ENCODE measurements around the gene HMCN1.
A peak's percentile ranks its signal among the peaks of the same experiment; 100 is the strongest.

The HMCN1 gene

GRCh38 chr1:185735701-185736064 is 1.5 kb downstream of the HMCN1 start:
- no peaks in the 10 kb centered on the region for H3K27me3 ChIP-seq (ENCODE audit: control insufficient read depth, insufficient read depth, low read length, poor library complexity, severe bottlenecking)
- H3K36me3 ChIP-seq (ENCODE audit: control insufficient read depth, insufficient read depth, low read length): no peaks in the 10 kb centered on the region
- H3K27ac ChIP-seq (ENCODE audit: insufficient read depth, low read depth, low read length, poor library complexity, severe bottlenecking): no peak overlapping the region
- H3K9me3 ChIP-seq (ENCODE audit: control insufficient read depth, low read length): no peaks in the 10 kb centered on the region
- peak overlapping the region; percentile 52 for H3K4me3 ChIP-seq (ENCODE audit: insufficient read depth, low read depth, low read length)
- no peaks in the 10 kb centered on the region for H3K4me1 ChIP-seq (ENCODE audit: control insufficient read depth, insufficient read depth, low read length)
- WGBS, 2 experiments: 58 to 66% methylated on average over 2 to 3 of the region's 3 CpGs

GRCh38 chr1:185739967-185740366 is 5.8 kb downstream of the HMCN1 start:
- peaks cover 2% of the 10 kb centered on the region for H3K9me3 ChIP-seq (ENCODE audit: control insufficient read depth, low read length)
- 89 to 95% methylated on average over 2 of the region's 2 CpGs for WGBS, 2 experiments
- no peaks in the 10 kb centered on the region for H3K4me1 ChIP-seq (ENCODE audit: control insufficient read depth, insufficient read depth, low read length)
- H3K4me3 ChIP-seq (ENCODE audit: insufficient read depth, low read depth, low read length): no peak overlapping the region
- no peaks in the 10 kb centered on the region for H3K36me3 ChIP-seq (ENCODE audit: control insufficient read depth, insufficient read depth, low read length)
- H3K27me3 ChIP-seq (ENCODE audit: control insufficient read depth, insufficient read depth, low read length, poor library complexity, severe bottlenecking): no peaks in the 10 kb centered on the region
- no peak overlapping the region for H3K27ac ChIP-seq (ENCODE audit: insufficient read depth, low read depth, low read length, poor library complexity, severe bottlenecking)

- H3K27me3 ChIP-seq (ENCODE audit: control insufficient read depth, insufficient read depth, low read length, poor library complexity, severe bottlenecking): no peaks in the 10 kb centered on the region
- no peak overlapping the region for H3K27ac ChIP-seq (ENCODE audit: insufficient read depth, low read depth, low read length, poor library complexity, severe bottlenecking)
- no peak overlapping the region for H3K4me3 ChIP-seq (ENCODE audit: insufficient read depth, low read depth, low read length)
- no peaks in the 10 kb centered on the region for H3K36me3 ChIP-seq (ENCODE audit: control insufficient read depth, insufficient read depth, low read length)
- peaks cover 2% of the 10 kb centered on the region for H3K9me3 ChIP-seq (ENCODE audit: control insufficient read depth, low read length)
- H3K4me1 ChIP-seq (ENCODE audit: control insufficient read depth, insufficient read depth, low read length): no peaks in the 10 kb centered on the region
- WGBS, 2 experiments: 91 to 97% methylated on average over 3 of the region's 3 CpGs
These were observed 7.4 kb downstream of the HMCN1 start for GRCh38 chr1:185741551-185741950.

- no peaks in the 10 kb centered on the region for H3K27me3 ChIP-seq (ENCODE audit: control insufficient read depth, insufficient read depth, low read length, poor library complexity, severe bottlenecking)
These were observed 8.2 kb downstream of the HMCN1 start for GRCh38 chr1:185742403-185742802.

GRCh38 chr1:185745165-185745564 is 11.0 kb downstream of the HMCN1 start:
- H3K36me3 ChIP-seq (ENCODE audit: control insufficient read depth, insufficient read depth, low read length): no peaks in the 10 kb centered on the region
- H3K4me1 ChIP-seq (ENCODE audit: control insufficient read depth, insufficient read depth, low read length): no peaks in the 10 kb centered on the region
- H3K4me3 ChIP-seq (ENCODE audit: insufficient read depth, low read depth, low read length): no peak overlapping the region
- H3K27ac ChIP-seq (ENCODE audit: insufficient read depth, low read depth, low read length, poor library complexity, severe bottlenecking): no peak overlapping the region
- peaks cover 2% of the 10 kb centered on the region for H3K9me3 ChIP-seq (ENCODE audit: control insufficient read depth, low read length)
- no peaks in the 10 kb centered on the region for H3K27me3 ChIP-seq (ENCODE audit: control insufficient read depth, insufficient read depth, low read length, poor library complexity, severe bottlenecking)
- WGBS, 2 experiments: 95 to 97% methylated on average over 3 to 4 of the region's 4 CpGs

More at GRCh38 chr1:185742403-185742802, 8.2 kb downstream of the HMCN1 start:
- Histone ChIP-seq H3K36me3 (ENCODE audit: control insufficient read depth, insufficient read depth, low read length) (no peaks in the 10 kb centered on the region), H3K9me3 (ENCODE audit: control insufficient read depth, low read length) (peaks cover 2% of the 10 kb centered on the region), H3K27ac (ENCODE audit: insufficient read depth, low read depth, low read length, poor library complexity, severe bottlenecking) (no peak overlapping the region), H3K4me3 (ENCODE audit: insufficient read depth, low read depth, low read length) (no peak overlapping the region), H3K4me1 (ENCODE audit: control insufficient read depth, insufficient read depth, low read length) (no peaks in the 10 kb centered on the region)

DNA sequence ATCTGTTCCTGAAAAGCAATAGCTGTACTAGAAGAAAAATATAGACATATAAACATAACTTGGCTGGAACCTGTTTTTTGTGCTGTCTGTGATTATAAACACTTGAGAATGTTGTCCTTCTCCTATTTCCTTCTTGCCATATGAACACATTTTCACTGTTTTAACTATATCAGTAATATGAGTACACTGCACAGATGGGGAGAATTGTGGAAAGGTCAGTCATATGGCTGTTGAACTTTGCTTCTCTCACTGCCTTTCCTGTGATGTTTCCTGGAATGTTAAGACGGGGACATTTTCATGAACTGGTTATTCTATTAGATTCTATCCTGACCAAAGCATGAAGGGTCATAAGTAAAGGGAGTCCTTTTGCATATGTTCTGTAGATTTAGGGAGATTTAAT is 24.9 kb downstream of the HMCN1 start:
- WGBS, 2 experiments: 85 to 100% methylated on average over 1 of the region's 1 CpG
- no peak overlapping the region for H3K4me3 ChIP-seq (ENCODE audit: insufficient read depth, low read depth, low read length)
- no peaks in the 10 kb centered on the region for H3K27me3 ChIP-seq (ENCODE audit: control insufficient read depth, insufficient read depth, low read length, poor library complexity, severe bottlenecking)
- H3K36me3 ChIP-seq (ENCODE audit: control insufficient read depth, insufficient read depth, low read length): no peaks in the 10 kb centered on the region
- H3K27ac ChIP-seq (ENCODE audit: insufficient read depth, low read depth, low read length, poor library complexity, severe bottlenecking): no peak overlapping the region
- H3K4me1 ChIP-seq (ENCODE audit: control insufficient read depth, insufficient read depth, low read length): no peaks in the 10 kb centered on the region
- H3K9me3 ChIP-seq (ENCODE audit: control insufficient read depth, low read length): no peaks in the 10 kb centered on the region

DNA sequence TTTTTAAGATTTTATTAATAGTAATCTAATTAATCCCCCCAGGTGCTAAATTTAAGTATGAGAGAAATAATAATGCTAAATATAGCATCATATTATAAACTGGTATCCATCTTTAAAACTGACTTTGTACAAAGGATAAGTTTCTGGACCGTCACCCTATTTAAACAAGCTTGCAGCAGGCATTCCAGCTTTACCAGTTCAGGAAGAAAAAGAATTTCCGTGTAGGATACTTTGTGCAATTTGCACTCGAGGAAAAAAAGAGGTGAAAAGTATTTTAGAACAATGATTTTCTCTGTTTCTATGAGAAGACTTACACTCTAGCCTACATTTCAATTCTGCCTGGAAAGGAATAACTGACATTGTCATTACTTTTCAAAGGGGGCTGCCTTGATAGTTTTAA is 27.6 kb downstream of the HMCN1 start:
- WGBS, 2 experiments: 88 to 94% methylated on average over 3 of the region's 3 CpGs
- H3K4me1 ChIP-seq (ENCODE audit: control insufficient read depth, insufficient read depth, low read length): no peaks in the 10 kb centered on the region
- H3K27ac ChIP-seq (ENCODE audit: insufficient read depth, low read depth, low read length, poor library complexity, severe bottlenecking): no peak overlapping the region
- no peaks in the 10 kb centered on the region for H3K27me3 ChIP-seq (ENCODE audit: control insufficient read depth, insufficient read depth, low read length, poor library complexity, severe bottlenecking)
- H3K9me3 ChIP-seq (ENCODE audit: control insufficient read depth, low read length): no peaks in the 10 kb centered on the region
- H3K36me3 ChIP-seq (ENCODE audit: control insufficient read depth, insufficient read depth, low read length): no peaks in the 10 kb centered on the region
- no peak overlapping the region for H3K4me3 ChIP-seq (ENCODE audit: insufficient read depth, low read depth, low read length)

DNA sequence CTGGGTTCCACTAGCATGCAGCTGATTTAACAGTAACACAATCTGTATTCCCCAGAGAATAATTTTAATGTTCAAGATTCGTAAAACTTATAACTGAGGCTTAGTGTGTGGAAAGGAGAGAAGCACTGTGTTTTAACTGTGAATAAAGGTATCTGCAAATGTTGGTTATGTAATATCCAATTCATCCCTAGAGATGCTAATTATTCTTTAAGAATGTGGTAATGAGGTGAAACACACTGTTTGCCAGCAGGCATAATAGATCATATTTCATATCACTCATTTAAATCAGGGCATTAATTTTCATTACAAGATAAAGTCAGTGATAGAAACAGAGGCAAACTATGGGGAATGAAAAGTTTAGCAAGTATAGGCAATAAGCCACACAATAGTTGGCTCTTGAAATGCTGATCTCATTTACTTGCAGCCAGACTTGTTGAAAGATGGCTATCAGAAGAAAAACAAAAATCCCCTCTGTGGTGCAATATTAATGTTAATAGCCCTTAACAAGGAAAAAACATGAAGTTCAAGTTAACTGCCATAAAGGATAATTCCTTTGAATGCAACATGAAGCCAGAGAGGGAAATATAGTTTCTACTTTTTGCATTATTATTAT is 33.4 kb downstream of the HMCN1 start:
- Histone ChIP-seq H3K36me3 (ENCODE audit: control insufficient read depth, insufficient read depth, low read length) (no peaks in the 10 kb centered on the region), H3K27me3 (ENCODE audit: control insufficient read depth, insufficient read depth, low read length, poor library complexity, severe bottlenecking) (no peaks in the 10 kb centered on the region), H3K27ac (ENCODE audit: insufficient read depth, low read depth, low read length, poor library complexity, severe bottlenecking) (no peak overlapping the region), H3K4me3 (ENCODE audit: insufficient read depth, low read depth, low read length) (no peak overlapping the region), H3K9me3 (ENCODE audit: control insufficient read depth, low read length) (no peaks in the 10 kb centered on the region), H3K4me1 (ENCODE audit: control insufficient read depth, insufficient read depth, low read length) (no peaks in the 10 kb centered on the region)
- WGBS, 2 experiments: 100% methylated on average over 1 of the region's 1 CpG

DNA sequence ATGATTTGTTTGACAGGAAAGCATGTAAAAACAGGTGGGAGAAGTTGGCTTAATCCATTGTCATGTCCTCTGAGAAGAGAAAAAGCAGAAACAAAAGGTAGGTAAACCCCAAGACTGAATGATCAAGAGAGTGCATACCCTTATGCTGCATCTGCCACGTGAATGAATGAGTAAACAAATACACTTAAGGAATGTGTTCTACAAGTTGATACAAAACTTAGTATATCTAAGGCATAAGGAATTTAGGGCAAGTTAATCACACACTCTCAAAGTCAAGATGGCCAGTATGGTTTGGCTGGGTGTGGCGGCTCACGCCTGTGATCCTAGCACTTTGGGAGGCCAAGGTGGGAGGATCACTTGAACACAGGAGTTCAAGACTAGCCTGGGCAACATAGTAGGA is 34.2 kb downstream of the HMCN1 start:
- Histone ChIP-seq H3K27me3 (ENCODE audit: control insufficient read depth, insufficient read depth, low read length, poor library complexity, severe bottlenecking) (no peaks in the 10 kb centered on the region), H3K4me3 (ENCODE audit: insufficient read depth, low read depth, low read length) (no peak overlapping the region)

DNA sequence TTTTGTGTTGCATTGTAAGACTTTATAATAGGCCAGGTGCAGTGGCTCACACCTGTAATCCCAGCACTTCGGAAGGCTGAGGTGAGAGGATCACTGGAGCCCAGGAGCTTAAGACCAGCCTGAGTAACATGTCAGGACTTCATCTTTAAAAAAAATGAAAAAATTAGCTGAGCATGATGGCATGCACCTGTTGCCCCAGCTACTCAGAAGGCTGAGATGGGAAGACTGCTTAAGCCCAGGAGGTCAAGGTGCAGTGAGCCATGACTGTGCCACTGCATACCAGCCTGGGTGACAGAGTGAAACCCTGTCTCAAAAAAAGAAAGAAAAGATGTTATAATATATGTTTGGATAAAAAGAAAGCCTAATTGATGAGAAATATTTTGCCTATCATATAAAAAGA is 34.9 kb downstream of the HMCN1 start:
- H3K27me3 ChIP-seq (ENCODE audit: control insufficient read depth, insufficient read depth, low read length, poor library complexity, severe bottlenecking): no peaks in the 10 kb centered on the region
- H3K27ac ChIP-seq (ENCODE audit: insufficient read depth, low read depth, low read length, poor library complexity, severe bottlenecking): no peak overlapping the region
- no peaks in the 10 kb centered on the region for H3K4me1 ChIP-seq (ENCODE audit: control insufficient read depth, insufficient read depth, low read length)
- WGBS, 2 experiments: 96 to 100% methylated on average over 1 of the region's 1 CpG
- H3K4me3 ChIP-seq (ENCODE audit: insufficient read depth, low read depth, low read length): no peak overlapping the region
- H3K9me3 ChIP-seq (ENCODE audit: control insufficient read depth, low read length): no peaks in the 10 kb centered on the region
- H3K36me3 ChIP-seq (ENCODE audit: control insufficient read depth, insufficient read depth, low read length): no peaks in the 10 kb centered on the region

More for the DNA sequence above, 34.2 kb downstream of the HMCN1 start:
- WGBS, 2 experiments: 96 to 100% methylated on average over 3 of the region's 3 CpGs
- no peak overlapping the region for H3K27ac ChIP-seq (ENCODE audit: insufficient read depth, low read depth, low read length, poor library complexity, severe bottlenecking)
- no peaks in the 10 kb centered on the region for H3K9me3 ChIP-seq (ENCODE audit: control insufficient read depth, low read length)
- no peaks in the 10 kb centered on the region for H3K4me1 ChIP-seq (ENCODE audit: control insufficient read depth, insufficient read depth, low read length)
- H3K36me3 ChIP-seq (ENCODE audit: control insufficient read depth, insufficient read depth, low read length): no peaks in the 10 kb centered on the region

- no peak overlapping the region for H3K27ac ChIP-seq (ENCODE audit: insufficient read depth, low read depth, low read length, poor library complexity, severe bottlenecking)
- no peaks in the 10 kb centered on the region for H3K36me3 ChIP-seq (ENCODE audit: control insufficient read depth, insufficient read depth, low read length)
- 69 to 76% methylated on average over 5 of the region's 5 CpGs for WGBS, 2 experiments
- H3K27me3 ChIP-seq (ENCODE audit: control insufficient read depth, insufficient read depth, low read length, poor library complexity, severe bottlenecking): no peaks in the 10 kb centered on the region
- H3K4me3 ChIP-seq (ENCODE audit: insufficient read depth, low read depth, low read length): no peak overlapping the region
- no peaks in the 10 kb centered on the region for H3K4me1 ChIP-seq (ENCODE audit: control insufficient read depth, insufficient read depth, low read length)
- no peaks in the 10 kb centered on the region for H3K9me3 ChIP-seq (ENCODE audit: control insufficient read depth, low read length)
These were observed 40.2 kb downstream of the HMCN1 start for GRCh38 chr1:185774394-185774793.
